IPS-15b (cell line): Measurements from ENCODE around the gene TMEM143.
A peak's percentile ranks its signal among the peaks of the same experiment; 100 is the strongest.

Source experiments
- H3K27me3 ChIP-seq: one replicate; pipeline ENCODE4 v1.6.1; 2013; ENCODE audit warnings: low read length; ENCODE audit not compliant: control insufficient read depth, insufficient read depth
- H3K36me3 ChIP-seq: one replicate; pipeline ENCODE4 v1.6.1; 2013; ENCODE audit warnings: low read length; ENCODE audit not compliant: control insufficient read depth, insufficient read depth
- H3K4me1 ChIP-seq: one replicate; pipeline ENCODE4 v1.6.1; 2013; ENCODE audit warnings: mild to moderate bottlenecking, low read length; ENCODE audit not compliant: control insufficient read depth, insufficient read depth
- H3K4me3 ChIP-seq: one replicate; pipeline ENCODE4 v1.5.1; 2013; ENCODE audit warnings: low read depth, low read length
- H3K9ac ChIP-seq: one replicate; pipeline ENCODE4 v1.6.1; 2013; ENCODE audit warnings: low read depth, mild to moderate bottlenecking, low read length
- H3K9me3 ChIP-seq: one replicate; pipeline ENCODE4 v1.6.1; 2013; ENCODE audit warnings: mild to moderate bottlenecking, low read length; ENCODE audit not compliant: control insufficient read depth, insufficient read depth

Gene TMEM143

DNA sequence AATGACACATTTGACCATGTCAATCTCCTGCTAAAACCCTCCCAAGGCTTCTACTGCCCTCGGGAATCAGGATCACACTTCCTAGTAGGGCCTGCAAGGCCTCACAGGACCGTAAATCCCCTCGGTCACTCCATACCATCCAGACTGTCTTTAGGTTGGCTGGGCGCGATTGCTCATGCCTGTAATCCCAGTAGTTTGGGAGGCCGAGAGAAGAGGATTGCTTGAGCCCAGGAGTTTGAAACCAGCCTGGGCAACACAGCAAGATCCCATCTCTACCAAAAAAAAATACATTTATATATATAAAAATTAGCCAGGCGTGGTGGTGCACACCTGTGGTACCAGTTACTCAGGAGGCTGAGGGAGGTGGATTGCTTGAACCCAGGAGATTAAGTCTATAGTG lies 15.0 kb downstream of the TMEM143 start:
- H3K9ac ChIP-seq = no peak overlapping the region
- no peaks in the 10 kb centered on the region for H3K9me3 ChIP-seq
- no peaks in the 10 kb centered on the region for H3K27me3 ChIP-seq
- no peak overlapping the region for H3K4me3 ChIP-seq
- no peaks in the 10 kb centered on the region for H3K4me1 ChIP-seq
- H3K36me3 ChIP-seq = no peaks in the 10 kb centered on the region

DNA sequence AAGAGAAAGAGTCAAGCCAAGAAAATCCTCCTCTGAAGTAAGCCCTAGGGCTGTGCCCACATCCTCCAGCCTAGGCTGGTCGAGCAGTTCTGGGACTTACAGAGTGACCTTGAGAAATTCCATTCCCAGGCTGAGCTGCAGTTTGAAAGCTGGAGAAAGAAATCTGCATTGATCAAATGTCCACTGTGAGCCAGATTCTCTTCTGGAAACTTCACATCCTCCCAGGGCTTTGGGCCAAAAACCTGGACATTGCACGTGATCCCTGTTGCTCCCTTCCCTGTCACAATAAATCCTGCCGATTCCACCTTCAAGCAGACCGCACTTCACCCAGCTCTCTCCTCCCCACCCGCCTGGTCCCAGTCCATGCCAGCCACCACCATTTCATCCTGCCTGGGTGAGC lies 15.7 kb downstream of the TMEM143 start:
- H3K36me3 ChIP-seq = no peaks in the 10 kb centered on the region
- H3K4me3 ChIP-seq = no peak overlapping the region
- H3K27me3 ChIP-seq = no peaks in the 10 kb centered on the region
- no peak overlapping the region for H3K9ac ChIP-seq
- H3K4me1 ChIP-seq = no peaks in the 10 kb centered on the region
- H3K9me3 ChIP-seq = no peaks in the 10 kb centered on the region

DNA sequence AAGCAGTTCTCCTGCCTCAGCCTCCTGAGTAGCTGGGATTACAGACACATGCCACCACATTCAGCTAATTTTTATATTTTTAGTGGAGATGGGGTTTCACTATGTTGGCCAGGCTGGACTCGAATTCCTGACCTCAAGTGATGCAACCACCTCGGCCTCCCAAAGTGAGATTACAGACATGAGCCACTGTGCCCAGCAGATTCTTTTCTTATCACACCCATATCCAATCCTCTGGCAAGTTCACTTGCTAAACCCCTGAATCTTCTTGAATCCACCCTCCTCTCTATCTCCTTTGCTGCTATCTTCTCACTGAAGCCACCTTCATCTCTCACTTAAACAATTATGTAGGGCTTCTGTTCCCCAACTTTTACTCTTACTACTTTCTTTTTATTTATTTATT lies 17.5 kb downstream of the TMEM143 start:
- Histone ChIP-seq H3K4me1 (no peaks in the 10 kb centered on the region), H3K9ac (no peak overlapping the region), H3K4me3 (no peak overlapping the region), H3K9me3 (no peaks in the 10 kb centered on the region), H3K27me3 (no peaks in the 10 kb centered on the region), H3K36me3 (no peaks in the 10 kb centered on the region)

DNA sequence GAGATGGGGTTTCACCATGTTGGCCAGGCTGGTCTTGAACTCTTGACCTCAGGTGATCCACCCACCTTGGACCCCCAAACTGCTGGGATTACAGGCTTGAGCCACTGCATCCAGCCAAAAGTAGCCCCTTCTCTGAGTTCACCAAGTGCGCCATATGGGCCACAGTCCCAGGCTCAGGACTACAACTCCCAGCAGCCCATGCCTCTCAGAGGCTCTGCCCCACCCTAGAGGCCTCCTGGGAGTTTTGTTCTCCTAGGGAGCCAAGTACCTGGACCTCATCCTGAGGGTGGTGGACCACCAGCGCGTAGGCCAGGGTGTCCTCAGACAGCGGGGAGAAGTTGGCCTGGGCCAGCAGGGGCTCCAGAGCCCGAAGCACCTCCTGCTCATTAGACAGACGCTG lies 18.8 kb downstream of the TMEM143 start:
- Histone ChIP-seq H3K4me3 (no peak overlapping the region), H3K4me1 (no peaks in the 10 kb centered on the region), H3K9ac (no peak overlapping the region), H3K9me3 (no peaks in the 10 kb centered on the region), H3K36me3 (no peaks in the 10 kb centered on the region), H3K27me3 (no peaks in the 10 kb centered on the region)

DNA sequence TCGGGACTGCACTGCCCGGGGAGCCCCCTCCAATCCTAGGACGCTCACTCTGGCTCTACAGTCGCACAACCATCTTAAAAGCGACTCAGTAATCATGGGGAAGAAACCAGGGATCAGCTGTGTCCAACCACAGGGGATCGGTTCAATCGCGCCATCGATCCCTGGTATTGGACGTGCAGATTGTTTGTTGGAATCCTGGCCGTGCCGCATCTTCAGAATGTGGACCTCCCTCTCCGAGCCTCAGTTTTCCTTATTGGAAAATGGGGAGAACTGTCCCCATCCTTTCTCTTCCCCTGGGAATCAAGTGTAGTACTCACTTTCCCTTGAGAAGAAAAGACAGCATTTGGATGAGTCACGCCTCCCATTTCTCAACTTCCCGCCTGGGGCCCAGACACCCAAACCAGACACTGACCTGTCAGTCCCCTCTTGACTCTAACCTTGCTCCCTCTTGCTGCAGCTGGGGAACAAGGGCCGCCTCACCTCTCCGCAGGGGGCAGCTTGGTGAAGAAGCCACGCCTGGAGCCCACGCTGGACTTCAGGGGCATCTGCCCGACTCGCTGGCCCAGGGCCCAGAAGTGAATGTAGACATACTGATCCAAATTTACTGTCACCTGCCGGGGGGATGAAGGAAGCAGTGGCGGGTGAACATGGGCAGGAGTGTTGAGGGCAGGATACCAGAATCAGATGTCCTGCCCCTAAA lies 20.7 kb downstream of the TMEM143 start:
- H3K36me3 ChIP-seq = no peaks in the 10 kb centered on the region
- H3K4me1 ChIP-seq = no peaks in the 10 kb centered on the region
- H3K4me3 ChIP-seq = no peak overlapping the region
- no peaks in the 10 kb centered on the region for H3K27me3 ChIP-seq
- no peaks in the 10 kb centered on the region for H3K9me3 ChIP-seq
- H3K9ac ChIP-seq = no peak overlapping the region

DNA sequence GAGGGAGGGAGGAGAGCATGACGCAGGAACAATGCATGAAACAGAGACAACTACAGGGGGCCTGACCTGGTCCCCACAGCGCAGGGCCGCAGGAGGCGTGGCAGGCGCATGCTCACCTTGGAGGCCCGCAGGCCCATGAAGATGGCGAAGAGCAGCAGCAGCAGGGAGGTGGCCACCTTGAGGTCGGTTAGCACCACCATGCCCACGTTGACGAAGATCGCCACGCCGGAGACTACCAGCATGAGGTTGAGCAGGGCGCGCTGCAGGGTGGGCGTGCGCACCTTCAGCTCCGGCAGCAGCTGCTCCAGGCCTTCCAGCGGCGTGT lies 21.4 kb downstream of the TMEM143 start:
- H3K4me3 ChIP-seq = no peak overlapping the region
- H3K27me3 ChIP-seq = no peaks in the 10 kb centered on the region
- H3K9ac ChIP-seq = no peak overlapping the region
- no peaks in the 10 kb centered on the region for H3K36me3 ChIP-seq
- no peaks in the 10 kb centered on the region for H3K4me1 ChIP-seq
- no peaks in the 10 kb centered on the region for H3K9me3 ChIP-seq

DNA sequence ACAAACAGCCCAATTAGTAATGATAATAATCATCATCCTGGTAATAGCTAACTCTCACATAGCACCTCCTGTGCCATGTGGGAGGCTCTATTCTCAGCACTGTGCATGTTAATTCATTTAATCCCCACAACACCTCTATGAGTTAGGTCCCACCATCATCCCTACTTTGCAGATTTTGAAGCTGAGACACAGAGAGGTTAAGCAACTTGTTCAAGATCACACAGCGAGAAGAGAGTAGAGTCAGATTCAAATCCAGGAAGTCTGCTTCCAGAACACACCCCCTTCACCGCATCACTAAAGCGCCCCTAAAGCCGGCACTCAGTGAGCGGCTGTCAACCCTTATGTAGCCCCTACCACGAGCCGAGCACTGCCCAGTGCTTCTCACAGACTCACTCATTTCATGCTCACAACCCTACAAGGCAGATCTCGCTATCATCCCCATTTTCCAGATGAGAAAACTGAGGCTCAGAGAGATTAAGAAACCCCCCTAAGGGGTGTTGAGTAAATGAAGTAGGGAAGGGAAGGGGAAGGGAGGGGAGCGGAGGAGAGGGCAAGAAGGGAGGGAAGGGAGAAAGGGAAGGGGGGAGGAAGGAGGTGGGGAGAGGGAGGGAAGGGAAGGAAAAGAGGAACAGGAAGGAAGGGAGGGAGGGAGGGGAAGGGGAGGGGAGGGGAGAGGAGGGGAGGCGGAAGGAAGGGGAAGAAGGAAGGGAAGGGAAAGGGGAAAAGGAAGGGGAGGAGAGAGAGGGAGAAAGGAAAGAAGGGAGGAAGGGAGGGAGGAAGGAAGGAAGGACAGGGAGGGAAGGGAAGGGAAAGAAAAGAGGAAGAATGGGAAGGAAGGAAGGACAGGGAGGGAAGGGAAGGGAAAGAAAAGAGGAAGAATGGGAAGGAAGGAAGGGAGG lies 22.0 kb downstream of the TMEM143 start:
- no peaks in the 10 kb centered on the region for H3K36me3 ChIP-seq
- no peaks in the 10 kb centered on the region for H3K27me3 ChIP-seq
- no peak overlapping the region for H3K4me3 ChIP-seq
- H3K4me1 ChIP-seq = no peaks in the 10 kb centered on the region
- no peak overlapping the region for H3K9ac ChIP-seq
- no peaks in the 10 kb centered on the region for H3K9me3 ChIP-seq

DNA sequence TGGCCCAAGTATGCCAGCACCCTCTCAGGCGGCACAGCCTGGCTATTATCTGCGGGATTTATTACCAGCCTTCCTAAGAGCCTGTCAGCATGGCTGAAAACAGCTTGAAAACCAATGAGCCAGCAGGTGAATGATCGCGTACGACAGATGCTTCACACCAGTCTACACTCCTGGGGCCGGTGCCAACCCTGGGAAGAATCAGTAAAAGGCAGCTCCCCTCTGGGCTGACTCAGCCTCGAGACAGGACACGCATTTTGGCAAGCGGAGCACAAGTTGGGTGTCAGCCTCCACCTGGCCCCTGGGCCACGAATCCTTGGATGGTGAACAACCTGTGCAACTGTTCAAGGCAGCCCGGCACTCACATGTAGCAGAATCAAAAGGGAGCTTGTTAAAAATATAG lies 22.7 kb downstream of the TMEM143 start:
- H3K36me3 ChIP-seq = no peaks in the 10 kb centered on the region
- no peaks in the 10 kb centered on the region for H3K27me3 ChIP-seq
- H3K4me1 ChIP-seq = no peaks in the 10 kb centered on the region
- H3K4me3 ChIP-seq = no peak overlapping the region
- no peak overlapping the region for H3K9ac ChIP-seq
- H3K9me3 ChIP-seq = no peaks in the 10 kb centered on the region

DNA sequence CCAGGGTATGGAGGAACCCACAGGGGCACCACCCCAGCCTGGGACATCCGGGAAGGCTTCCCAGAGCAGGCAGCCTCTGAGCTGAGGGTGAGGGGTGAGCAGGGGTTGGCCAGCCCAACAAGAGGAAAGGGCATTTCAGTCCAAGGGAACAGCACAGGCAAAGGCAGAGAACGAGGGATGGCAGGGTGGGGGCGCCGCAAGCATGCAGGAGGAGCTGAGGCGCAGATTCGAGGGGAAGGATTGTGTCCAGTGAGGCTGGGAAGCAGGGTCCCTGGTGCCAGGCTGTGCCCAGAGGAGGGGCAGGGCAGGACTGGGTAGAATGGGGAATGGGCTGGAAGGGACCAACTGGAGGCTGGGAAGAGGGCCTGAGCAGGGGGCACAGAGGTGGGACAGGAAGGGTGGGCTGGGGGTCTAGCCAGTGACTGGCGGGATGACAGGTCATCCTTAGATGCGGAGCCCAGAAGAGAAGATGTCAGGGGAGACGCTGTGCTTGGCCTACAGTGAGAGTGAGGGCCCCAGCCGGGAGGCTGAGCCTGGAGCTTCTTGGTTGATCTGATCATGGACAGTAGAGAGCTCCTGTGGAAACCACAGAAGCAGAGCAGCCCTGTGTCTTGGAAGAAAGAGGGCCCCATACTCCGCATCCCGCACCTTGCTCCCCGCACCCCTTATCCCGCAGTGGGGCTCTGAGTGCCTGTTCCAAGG lies 24.8 kb downstream of the TMEM143 start:
- Histone ChIP-seq H3K36me3 (no peaks in the 10 kb centered on the region), H3K9me3 (no peaks in the 10 kb centered on the region), H3K27me3 (no peaks in the 10 kb centered on the region), H3K4me3 (no peak overlapping the region), H3K4me1 (no peaks in the 10 kb centered on the region), H3K9ac (peak overlapping the region; percentile 12)

DNA sequence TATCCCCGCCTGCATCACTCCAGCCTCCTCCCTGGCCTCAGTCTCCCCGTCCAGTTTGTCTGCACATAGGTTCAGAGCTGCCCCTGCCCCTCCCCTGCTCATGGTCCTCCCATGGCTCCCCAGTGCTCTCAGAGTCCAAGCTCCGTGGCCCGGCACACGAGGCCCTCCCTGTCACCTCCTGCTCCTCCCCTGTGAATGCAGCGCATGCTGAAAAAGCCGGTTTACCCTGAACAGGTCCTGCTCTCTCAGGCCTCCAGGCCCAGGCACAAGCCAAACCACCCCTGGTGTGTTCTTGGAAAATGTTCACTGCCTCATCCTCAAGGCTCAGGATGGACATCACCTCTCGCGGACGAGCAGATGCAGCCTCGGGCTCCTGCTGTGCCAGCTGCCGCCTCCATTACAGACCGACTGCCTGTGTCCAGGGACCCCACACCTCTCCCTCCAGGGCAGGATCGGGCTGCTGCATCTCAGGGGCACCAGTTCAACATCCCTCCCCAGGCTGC lies 25.4 kb downstream of the TMEM143 start:
- Histone ChIP-seq H3K9me3 (no peaks in the 10 kb centered on the region), H3K36me3 (no peaks in the 10 kb centered on the region), H3K4me3 (no peak overlapping the region), H3K27me3 (no peaks in the 10 kb centered on the region), H3K9ac (peak overlapping the region; percentile 12), H3K4me1 (no peaks in the 10 kb centered on the region)

DNA sequence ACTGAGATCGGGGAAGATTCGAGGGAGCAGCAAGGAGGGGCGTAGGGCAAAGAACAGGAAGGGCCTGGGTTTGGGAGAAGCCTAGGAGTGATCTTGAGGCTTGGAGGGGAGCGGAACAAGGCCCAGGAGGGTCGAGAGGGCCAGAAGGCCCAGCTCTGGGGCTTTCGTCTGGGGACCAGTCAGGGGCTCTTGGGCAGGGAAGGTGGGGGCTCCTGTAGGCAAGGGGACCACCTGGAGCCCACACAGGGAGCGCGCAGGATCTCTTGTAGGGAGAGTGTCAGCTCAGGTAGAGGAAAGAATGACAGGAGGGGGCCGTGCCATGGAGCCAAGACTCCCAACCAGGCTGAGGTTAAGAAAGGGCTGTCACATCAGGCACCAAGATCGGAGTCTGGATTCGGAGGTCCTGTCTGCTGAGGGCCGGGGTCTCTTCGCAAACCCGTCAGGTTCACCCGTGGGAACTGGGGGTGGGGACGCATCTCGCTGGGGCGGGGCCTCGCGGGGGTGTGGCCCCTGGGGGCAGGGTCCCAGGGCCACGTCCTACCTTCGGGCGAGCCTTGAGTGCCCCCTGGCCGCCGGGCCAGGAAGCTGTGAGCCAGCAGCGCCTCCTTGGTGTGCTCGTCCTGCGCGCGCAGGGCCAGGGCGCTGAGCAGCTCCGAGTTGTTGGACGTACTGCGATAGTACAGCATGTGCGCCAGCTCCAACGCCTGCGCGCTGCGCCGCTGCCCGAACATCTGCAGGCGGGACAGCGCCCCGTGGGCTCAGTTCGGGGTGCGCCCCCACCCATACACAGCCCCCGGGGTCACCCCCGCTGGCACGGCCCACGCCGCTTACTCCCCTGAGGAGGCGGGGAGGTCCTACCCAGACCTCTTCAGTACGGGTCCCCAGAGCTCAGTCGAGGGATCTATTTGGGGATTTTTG lies 30.0 kb downstream of the TMEM143 start:
- Histone ChIP-seq H3K9me3 (no peaks in the 10 kb centered on the region), H3K9ac (peak overlapping the region; percentile 19), H3K36me3 (no peaks in the 10 kb centered on the region), H3K27me3 (no peaks in the 10 kb centered on the region), H3K4me1 (no peaks in the 10 kb centered on the region), H3K4me3 (peak overlapping the region; percentile 66)
